Raji (cell line): Measurements from ENCODE around the gene CLPTM1.
"Not testable (repeated sequence)": the region's sequence is repeated elsewhere in the genome, so short reads cannot be mapped to it uniquely, and the experiment has no call there.

Source experiments
- POLR2A ChIP-seq: IDR thresholded peaks from 2 replicates; pipeline ENCODE4 v1.6.1; 2011; ENCODE audit warnings: low read depth, low read length, control low read depth; ENCODE audit not compliant: insufficient read depth

The CLPTM1 gene, protein sequence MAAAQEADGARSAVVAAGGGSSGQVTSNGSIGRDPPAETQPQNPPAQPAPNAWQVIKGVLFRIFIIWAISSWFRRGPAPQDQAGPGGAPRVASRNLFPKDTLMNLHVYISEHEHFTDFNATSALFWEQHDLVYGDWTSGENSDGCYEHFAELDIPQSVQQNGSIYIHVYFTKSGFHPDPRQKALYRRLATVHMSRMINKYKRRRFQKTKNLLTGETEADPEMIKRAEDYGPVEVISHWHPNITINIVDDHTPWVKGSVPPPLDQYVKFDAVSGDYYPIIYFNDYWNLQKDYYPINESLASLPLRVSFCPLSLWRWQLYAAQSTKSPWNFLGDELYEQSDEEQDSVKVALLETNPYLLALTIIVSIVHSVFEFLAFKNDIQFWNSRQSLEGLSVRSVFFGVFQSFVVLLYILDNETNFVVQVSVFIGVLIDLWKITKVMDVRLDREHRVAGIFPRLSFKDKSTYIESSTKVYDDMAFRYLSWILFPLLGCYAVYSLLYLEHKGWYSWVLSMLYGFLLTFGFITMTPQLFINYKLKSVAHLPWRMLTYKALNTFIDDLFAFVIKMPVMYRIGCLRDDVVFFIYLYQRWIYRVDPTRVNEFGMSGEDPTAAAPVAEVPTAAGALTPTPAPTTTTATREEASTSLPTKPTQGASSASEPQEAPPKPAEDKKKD

DNA sequence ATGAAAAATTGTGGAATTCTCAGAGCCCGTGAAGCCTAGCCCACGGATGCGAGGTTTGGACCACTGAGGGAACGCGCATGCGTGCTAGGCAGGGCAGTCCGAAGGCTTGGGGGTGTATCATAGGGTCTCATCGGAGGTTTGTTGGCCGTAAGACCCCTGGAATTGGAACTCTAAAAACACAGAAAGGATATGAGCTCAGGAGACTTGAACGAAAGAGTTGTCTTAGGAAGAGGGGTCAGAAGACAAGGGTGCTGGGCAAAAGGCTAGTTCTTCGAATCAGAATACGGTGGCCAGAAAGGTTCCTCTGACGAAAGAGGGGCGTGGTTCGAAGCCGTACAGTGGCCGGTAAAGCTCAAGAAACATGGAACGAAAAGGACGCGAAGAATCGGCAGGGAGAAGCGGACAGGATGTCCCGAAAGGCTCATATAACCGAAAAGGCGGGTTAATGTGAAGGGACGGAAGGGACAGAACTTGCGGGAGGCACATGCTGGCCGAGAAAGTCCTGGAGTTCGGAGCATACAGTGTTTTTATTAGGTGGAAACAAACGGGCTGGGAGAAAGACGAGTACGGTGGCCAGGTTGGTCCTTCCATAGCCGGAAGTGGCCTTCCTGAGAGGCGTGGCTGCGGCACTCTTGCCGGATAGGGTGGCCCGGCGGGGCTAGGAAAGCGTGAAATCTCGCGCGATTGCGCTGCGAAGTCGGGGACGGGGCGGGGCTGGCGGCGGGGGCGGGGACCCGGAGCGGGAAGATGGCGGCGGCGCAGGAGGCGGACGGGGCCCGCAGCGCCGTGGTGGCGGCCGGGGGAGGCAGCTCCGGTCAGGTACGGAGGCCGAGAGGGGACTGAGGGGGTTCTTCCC lies at the start of gene CLPTM1:
TSS of gene CLPTM1 (plus strand) at position 732 of the 856 bp plus-strand sequence. CDS start at position 748, 16 bp downstream.
- peak; percentile 93 for TF ChIP-seq POLR2A

DNA sequence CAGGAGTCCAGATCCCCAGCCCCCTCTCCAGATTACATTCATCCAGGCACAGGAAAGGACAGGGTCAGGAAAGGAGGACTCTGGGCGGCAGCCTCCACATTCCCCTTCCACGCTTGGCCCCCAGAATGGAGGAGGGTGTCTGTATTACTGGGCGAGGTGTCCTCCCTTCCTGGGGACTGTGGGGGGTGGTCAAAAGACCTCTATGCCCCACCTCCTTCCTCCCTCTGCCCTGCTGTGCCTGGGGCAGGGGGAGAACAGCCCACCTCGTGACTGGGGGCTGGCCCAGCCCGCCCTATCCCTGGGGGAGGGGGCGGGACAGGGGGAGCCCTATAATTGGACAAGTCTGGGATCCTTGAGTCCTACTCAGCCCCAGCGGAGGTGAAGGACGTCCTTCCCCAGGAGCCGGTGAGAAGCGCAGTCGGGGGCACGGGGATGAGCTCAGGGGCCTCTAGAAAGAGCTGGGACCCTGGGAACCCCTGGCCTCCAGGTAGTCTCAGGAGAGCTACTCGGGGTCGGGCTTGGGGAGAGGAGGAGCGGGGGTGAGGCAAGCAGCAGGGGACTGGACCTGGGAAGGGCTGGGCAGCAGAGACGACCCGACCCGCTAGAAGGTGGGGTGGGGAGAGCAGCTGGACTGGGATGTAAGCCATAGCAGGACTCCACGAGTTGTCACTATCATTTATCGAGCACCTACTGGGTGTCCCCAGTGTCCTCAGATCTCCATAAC lies 49.6 kb upstream of the CLPTM1 start, which contains the start of gene APOE:
TSS of gene APOE (plus strand) at position 360 of the 724 bp plus-strand sequence. CDS start 829 bp downstream, outside the sequence.
- no peak for TF ChIP-seq POLR2A

DNA sequence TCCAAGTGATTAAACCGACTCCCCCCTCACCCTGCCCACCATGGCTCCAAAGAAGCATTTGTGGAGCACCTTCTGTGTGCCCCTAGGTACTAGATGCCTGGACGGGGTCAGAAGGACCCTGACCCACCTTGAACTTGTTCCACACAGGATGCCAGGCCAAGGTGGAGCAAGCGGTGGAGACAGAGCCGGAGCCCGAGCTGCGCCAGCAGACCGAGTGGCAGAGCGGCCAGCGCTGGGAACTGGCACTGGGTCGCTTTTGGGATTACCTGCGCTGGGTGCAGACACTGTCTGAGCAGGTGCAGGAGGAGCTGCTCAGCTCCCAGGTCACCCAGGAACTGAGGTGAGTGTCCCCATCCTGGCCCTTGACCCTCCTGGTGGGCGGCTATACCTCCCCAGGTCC lies 47.6 kb upstream of the CLPTM1 start:
- no peak for TF ChIP-seq POLR2A

DNA sequence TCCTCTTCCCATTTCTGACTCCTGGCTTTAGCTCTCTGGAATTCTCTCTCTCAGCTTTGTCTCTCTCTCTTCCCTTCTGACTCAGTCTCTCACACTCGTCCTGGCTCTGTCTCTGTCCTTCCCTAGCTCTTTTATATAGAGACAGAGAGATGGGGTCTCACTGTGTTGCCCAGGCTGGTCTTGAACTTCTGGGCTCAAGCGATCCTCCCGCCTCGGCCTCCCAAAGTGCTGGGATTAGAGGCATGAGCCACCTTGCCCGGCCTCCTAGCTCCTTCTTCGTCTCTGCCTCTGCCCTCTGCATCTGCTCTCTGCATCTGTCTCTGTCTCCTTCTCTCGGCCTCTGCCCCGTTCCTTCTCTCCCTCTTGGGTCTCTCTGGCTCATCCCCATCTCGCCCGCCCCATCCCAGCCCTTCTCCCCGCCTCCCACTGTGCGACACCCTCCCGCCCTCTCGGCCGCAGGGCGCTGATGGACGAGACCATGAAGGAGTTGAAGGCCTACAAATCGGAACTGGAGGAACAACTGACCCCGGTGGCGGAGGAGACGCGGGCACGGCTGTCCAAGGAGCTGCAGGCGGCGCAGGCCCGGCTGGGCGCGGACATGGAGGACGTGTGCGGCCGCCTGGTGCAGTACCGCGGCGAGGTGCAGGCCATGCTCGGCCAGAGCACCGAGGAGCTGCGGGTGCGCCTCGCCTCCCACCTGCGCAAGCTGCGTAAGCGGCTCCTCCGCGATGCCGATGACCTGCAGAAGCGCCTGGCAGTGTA lies 46.9 kb upstream of the CLPTM1 start:
- TF ChIP-seq POLR2A: no peak

- TF ChIP-seq POLR2A: no peak
Observed at GRCh38 chr19:44908836-44909261, 46.3 kb upstream of the CLPTM1 start.

- no peak for TF ChIP-seq POLR2A
Observed at GRCh38 chr19:44909775-44910174, 45.4 kb upstream of the CLPTM1 start.

DNA sequence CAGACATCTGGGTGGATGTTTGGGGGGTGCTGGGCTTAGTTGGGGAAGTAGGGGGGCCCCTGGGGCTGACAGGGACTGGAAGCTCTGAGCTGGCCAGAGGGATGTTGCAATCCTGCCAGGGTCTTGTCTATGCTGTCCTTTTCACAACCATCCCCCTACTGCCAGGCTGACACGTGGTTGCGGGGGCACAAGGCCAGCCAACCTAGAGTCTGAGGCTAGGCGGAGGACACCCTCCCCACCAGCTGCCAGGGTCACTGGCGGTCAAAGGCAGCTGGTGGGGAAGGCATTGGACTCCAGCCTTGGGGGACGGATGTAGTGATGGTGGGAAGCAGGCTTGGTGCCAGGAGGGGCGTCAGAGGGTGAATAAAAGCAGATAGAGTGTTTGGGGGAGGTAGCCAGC lies 42.3 kb upstream of the CLPTM1 start:
- no peak for TF ChIP-seq POLR2A

DNA sequence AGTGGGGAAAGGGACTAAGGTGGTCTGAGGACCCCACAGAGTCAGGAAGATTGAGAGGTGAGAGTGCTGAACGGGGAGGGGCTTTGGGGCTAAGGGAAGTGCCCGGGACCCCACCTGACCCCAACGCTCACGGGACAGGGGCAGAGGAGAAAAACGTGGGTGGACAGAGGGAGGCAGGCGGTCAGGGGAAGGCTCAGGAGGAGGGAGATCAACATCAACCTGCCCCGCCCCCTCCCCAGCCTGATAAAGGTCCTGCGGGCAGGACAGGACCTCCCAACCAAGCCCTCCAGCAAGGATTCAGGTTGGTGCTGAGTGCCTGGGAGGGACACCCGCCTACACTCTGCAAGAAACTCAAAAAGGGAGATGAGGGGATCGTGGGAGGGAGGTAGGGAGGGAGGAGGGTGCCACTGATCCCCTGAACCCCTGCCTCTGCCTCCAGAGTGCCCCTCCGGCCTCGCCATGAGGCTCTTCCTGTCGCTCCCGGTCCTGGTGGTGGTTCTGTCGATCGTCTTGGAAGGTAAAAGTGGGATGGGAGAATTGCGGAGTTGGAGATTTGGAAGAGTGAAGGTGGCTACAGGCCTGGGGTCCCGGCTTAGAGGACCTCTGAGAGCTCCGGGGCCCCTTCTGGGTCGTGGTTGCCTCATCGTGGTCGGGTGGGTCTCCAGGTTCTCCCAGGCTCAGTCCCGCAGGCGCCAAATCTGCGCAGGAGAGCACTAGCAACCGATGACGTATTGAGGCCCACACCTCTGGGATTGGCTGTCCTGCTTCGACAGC lies 40.6 kb upstream of the CLPTM1 start, which contains the start of gene APOC1:
TSS of gene APOC1 (plus strand) at position 176 of the 774 bp plus-strand sequence. CDS start at position 460, 284 bp downstream.
- TF ChIP-seq POLR2A: not testable (repeated sequence)

DNA sequence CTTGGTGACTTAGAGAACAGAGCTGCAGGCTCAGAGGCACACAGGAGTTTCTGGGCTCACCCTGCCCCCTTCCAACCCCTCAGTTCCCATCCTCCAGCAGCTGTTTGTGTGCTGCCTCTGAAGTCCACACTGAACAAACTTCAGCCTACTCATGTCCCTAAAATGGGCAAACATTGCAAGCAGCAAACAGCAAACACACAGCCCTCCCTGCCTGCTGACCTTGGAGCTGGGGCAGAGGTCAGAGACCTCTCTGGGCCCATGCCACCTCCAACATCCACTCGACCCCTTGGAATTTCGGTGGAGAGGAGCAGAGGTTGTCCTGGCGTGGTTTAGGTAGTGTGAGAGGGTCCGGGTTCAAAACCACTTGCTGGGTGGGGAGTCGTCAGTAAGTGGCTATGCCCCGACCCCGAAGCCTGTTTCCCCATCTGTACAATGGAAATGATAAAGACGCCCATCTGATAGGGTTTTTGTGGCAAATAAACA lies 30.9 kb upstream of the CLPTM1 start:
- no peak for TF ChIP-seq POLR2A

DNA sequence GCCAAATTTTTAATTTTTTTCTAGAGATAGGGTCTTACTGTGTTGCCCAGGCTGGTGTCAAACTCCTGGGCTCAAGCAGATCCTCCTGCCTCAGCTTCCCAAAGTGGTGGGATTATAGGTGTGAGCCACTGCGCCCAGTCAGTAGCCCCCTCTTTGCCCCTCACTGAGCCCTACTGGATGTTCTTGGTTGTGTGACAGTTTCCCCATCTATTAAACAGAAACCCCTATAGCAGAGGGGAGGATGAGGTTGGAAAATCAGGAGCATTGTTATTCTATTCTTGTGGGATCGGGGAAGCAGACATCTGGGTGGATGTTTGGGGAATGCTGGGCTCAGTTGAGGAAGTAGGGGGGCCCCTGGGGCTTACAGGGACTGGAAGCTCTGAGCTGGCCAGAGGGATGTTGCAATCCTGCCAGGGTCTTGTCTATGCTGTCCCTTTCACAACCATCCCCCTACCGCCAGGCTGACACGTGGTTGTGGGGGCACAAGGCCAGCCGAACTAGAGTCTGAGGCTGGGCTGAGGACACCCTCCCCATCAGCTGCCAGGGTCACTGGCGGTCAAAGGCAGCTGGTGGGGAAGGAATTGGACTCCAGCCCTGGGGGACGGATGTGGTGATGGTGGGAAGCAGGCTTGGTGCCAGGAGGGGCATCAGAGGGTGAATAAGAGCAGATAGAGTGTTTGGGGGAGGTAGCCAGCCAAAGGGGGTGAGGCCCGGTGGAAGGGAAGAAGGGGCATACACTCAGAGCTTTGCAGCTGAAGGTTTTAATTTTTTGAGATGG lies 29.9 kb upstream of the CLPTM1 start:
- no peak for TF ChIP-seq POLR2A

DNA sequence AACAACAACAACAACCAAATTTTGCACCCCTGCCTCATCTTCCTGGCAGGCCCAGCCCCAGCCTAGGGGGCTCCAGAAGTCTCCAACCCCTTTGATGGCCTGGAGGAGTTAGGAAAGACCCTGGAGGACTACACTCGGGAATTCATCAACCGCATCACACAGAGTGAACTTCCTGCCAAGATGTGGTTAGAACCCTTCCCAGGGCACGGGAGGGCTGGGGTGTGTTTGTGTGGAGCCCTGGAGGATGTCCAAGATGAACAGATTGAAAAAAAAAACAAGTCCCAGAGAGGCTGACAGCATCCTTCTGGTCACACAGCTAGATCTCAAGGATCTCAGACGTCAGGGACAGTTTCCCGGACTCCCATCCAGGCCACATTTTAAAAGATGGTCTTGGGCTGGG lies 27.4 kb upstream of the CLPTM1 start:
- no peak for TF ChIP-seq POLR2A

- TF ChIP-seq POLR2A: no peak
Observed at GRCh38 chr19:44930088-44930487, 25.1 kb upstream of the CLPTM1 start.
